NCI-H82 treated with DMSO at 0.1 percent for 48 hours (cell line): ENCODE measurements around the gene EVPLL.
"Not testable (repeated sequence)": the region's sequence is repeated elsewhere in the genome, so short reads cannot be mapped to it uniquely, and the experiment has no call there.

Source experiments
- DNase-seq: peaks from one replicate; lab custom pipeline; 2025; ENCODE audit not compliant: unreplicated experiment; lab: John Stamatoyannopoulos, UW

EVPLL gene

GRCh38 chr17:18422464-18422863 is 44.9 kb downstream of the EVPLL start:
- DNase-seq: not testable (repeated sequence)

DNA sequence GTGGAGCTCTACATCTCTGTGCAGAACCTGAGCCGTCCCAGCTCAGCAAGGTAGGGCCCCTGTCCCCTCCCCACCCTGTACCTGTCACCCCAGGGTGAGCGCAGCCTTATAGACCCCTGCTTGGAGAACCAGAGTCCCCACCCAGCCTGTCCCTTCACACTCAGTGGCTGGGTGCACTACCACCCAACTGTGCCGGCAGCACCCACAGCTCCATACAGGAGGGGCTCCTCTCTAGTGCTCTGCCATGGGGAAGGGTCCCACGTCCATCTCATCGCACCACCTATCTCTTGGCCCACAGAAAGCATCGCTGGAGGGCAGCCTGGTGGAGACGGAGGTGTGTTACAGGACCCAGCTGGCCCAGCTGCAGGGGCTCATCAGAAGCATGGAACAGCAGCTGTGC is 45.4 kb downstream of the EVPLL start:
- DNase-seq: not testable (repeated sequence)

DNA sequence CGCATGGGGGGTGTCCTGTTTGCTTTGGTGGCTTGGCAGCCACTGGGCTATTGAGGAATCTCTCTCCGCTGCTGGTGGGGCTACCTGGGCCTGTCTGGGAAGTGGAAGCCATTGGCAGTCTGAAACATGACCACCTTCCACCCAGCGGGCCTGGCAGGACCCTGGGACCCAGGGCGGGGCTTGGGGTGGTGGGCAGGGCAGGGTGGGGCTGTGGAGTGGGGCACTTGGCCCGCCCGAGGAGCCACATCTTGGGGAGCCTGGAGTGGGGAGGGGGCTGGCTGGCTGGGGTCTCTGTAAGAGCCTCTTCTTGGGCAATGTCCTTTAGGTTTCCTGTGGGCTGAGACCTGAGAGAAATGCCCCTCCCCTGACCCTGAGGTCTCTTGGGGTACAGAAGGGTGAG is 48.0 kb downstream of the EVPLL start:
- DNase-seq: not testable (repeated sequence)

- not testable (repeated sequence) for DNase-seq
These were observed 49.1 kb downstream of the EVPLL start for GRCh38 chr17:18426639-18427038.

- not testable (repeated sequence) for DNase-seq
These were observed 54.6 kb downstream of the EVPLL start for GRCh38 chr17:18432206-18432605.
